HAP-1 (cell line): ENCODE data around the gene WRAP53.
"Not testable (repeated sequence)": the region's sequence is repeated elsewhere in the genome, so short reads cannot be mapped to it uniquely, and the experiment has no call there.

Source experiments
- DNase-seq, 2 experiments: peaks; one replicate each; pipeline ENCODE4 v3.0.0-alpha.2; 2016 to 2020; ENCODE audit warnings: low spot score in 2 of 2
- H3K27me3 ChIP-seq: fragments of 250-450 bp; sonication (Bioruptor Pico); 2 replicates; pipeline ENCODE4 v1.5.1; 2020; ENCODE audit warnings: low read depth, mild to moderate bottlenecking, moderate library complexity
- H3K36me3 ChIP-seq: fragments of 250-450 bp; sonication (Bioruptor Pico); replicated peaks from 2 replicates; pipeline ENCODE4 v1.5.1; 2020; ENCODE audit warnings: mild to moderate bottlenecking
- H3K4me1 ChIP-seq: fragments of 250-450 bp; sonication (Bioruptor Pico); 2 replicates; pipeline ENCODE4 v1.5.1; 2020; ENCODE audit warnings: mild to moderate bottlenecking
- H3K4me3 ChIP-seq: fragments of 250-450 bp; sonication (Bioruptor Pico); 2 replicates; pipeline ENCODE4 v1.5.1; 2020; ENCODE audit warnings: mild to moderate bottlenecking, moderate library complexity
- H3K9me3 ChIP-seq: fragments of 250-450 bp; sonication (Bioruptor Pico); 2 replicates; pipeline ENCODE4 v1.5.1; 2020; ENCODE audit warnings: mild to moderate bottlenecking, moderate library complexity
- in situ Hi-C: fragments of 300-500 bp; cut with MboI; formaldehyde crosslinking; loops from 3 replicates; pipeline ENCODE4 v1.14.3; 2020; ENCODE audit warnings: low sequenced_read_pairs, inconsistent platforms, mixed read lengths

The WRAP53 gene

DNA sequence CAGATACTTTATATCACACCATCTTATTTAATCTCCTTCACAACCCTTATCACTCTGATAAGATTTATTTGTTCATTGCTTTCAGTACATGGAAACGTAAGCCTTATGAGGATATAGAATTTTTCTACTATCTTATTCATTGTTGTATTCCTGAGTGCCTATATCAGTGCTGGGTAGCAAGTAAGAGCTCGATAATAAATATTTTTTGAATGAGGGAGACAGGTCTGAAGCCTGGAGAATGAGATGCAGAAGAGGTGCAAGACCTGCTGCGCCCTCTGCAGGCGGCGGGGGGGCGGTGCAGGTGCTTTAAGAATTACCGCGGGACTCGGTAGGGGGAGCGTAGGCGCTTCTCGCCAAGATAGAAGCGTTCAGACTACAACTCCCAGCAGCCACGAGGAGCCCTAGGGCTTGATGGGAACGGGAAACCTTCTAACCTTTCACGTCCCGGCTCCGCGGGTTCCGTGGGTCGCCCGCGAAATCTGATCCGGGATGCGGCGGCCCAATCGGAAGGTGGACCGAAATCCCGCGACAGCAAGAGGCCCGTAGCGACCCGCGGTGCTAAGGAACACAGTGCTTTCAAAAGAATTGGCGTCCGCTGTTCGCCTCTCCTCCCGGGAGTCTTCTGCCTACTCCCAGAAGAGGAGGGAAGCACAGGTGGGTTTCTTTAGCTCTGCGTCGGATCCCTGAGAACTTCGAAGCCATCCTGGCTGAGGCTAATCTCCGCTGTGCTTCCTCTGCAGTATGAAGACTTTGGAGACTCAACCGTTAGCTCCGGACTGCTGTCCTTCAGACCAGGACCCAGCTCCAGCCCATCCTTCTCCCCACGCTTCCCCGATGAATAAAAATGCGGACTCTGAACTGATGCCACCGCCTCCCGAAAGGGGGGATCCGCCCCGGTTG, at the start of gene WRAP53:
Gene WRAP53, plus strand, starts transcription at position 570 of the 900 bp plus-strand sequence. Its CDS starts 172 bp downstream, at position 742.
- H3K9me3 ChIP-seq, result no peaks in the 10 kb centered on the region
- in situ Hi-C loops, result no loop called here
- no peaks in the 10 kb centered on the region for H3K27me3 ChIP-seq
- H3K4me3 ChIP-seq, result peak within 1 kb of the TSS; percentile 84
- H3K4me1 ChIP-seq, result peaks cover 22% of the 10 kb centered on the region
- H3K36me3 ChIP-seq, result peaks cover 14% of the 10 kb centered on the region
- DNase-seq, result peak; percentile 97 to 99

DNA sequence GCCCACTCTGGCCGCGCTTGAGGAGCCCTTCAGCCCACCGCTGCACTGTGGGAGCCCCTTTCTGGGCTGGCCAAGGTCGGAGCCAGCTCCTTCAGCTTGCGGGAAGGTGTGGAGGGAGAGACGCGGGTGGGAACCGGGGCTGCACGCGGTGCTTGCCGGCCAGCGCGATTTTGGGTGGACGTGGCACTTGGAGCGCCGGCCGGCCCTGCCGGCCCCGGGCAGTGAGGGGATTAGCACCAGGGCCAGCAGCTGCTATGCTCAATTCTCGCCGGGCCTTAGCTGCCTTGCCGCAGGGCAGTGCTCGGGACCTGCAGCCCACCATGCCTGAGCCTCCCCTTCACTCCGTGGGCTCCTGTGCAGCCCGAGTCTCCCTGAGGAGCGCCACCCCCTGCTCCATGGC, 47.5 kb upstream of the WRAP53 start:
- Histone ChIP-seq H3K4me3 (no peak overlapping the region), H3K4me1 (no peaks in the 10 kb centered on the region), H3K9me3 (no peaks in the 10 kb centered on the region), H3K36me3 (no peaks in the 10 kb centered on the region), H3K27me3 (no peaks in the 10 kb centered on the region)
- in situ Hi-C loops, result no loop called here
- DNase-seq, result no peak

GRCh38 chr17:7641635-7642034, 46.6 kb upstream of the WRAP53 start:
- DNase-seq, in situ Hi-C loops, H3K9me3 ChIP-seq, H3K27me3 ChIP-seq, H3K36me3 ChIP-seq, H3K4me3 ChIP-seq, H3K4me1 ChIP-seq: not testable (repeated sequence)

- Histone ChIP-seq H3K4me3 (no peak overlapping the region), H3K9me3 (no peaks in the 10 kb centered on the region), H3K4me1 (no peaks in the 10 kb centered on the region), H3K27me3 (no peaks in the 10 kb centered on the region), H3K36me3 (no peaks in the 10 kb centered on the region)
- in situ Hi-C loops, result no loop called here
- DNase-seq, result no peak
Measured at GRCh38 chr17:7644775-7645174, 43.5 kb upstream of the WRAP53 start.

GRCh38 chr17:7646457-7646856, 41.8 kb upstream of the WRAP53 start:
- peaks cover 4% of the 10 kb centered on the region for H3K27me3 ChIP-seq
- no peak overlapping the region for H3K4me3 ChIP-seq
- no peak for DNase-seq
- in situ Hi-C loops, result no loop called here
- H3K36me3 ChIP-seq, result no peaks in the 10 kb centered on the region
- no peaks in the 10 kb centered on the region for H3K9me3 ChIP-seq
- peaks cover 6% of the 10 kb centered on the region for H3K4me1 ChIP-seq

GRCh38 chr17:7647018-7647417, 41.3 kb upstream of the WRAP53 start:
- H3K4me3 ChIP-seq, result no peak overlapping the region
- no peaks in the 10 kb centered on the region for H3K9me3 ChIP-seq
- peaks cover 6% of the 10 kb centered on the region for H3K4me1 ChIP-seq
- in situ Hi-C loops, result no loop called here
- no peak for DNase-seq
- H3K36me3 ChIP-seq, result no peaks in the 10 kb centered on the region
- peaks cover 8% of the 10 kb centered on the region for H3K27me3 ChIP-seq

DNA sequence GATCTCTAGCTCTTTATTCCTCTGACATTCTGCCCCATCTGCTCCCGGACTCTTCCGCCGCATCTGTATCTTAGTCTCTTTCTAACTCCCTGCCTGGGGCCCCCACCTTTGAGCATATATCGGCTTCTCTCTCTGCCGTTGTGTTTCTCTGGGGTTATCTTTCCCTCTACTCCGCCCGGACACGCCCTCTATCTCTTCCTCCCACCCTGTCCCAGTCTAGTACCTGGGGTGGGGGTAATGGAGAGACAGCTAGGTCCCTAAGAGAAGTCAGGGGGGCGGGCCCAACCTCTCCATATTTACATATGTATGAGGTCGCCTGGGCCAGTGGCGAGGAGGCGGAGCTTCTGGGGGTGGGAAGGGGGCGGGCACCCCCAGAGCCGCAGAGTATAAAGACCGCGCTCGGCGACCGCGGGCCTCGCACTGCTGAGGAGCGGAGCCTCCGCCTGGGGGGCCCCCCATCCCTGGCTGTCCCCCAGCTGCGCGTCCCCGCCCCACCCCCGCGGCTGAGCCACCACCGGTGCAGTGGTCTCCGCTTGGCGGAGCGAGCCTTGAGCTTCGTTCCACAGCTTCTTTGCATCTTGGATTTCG, 37.7 kb upstream of the WRAP53 start, which contains the start of gene ATP1B2:
Gene ATP1B2, plus strand, starts transcription at position 418 of the 588 bp plus-strand sequence. CDS start 593 bp downstream, outside the sequence.
- in situ Hi-C loops, result no loop called here
- DNase-seq, result peak; percentile 84 to 95

DNA sequence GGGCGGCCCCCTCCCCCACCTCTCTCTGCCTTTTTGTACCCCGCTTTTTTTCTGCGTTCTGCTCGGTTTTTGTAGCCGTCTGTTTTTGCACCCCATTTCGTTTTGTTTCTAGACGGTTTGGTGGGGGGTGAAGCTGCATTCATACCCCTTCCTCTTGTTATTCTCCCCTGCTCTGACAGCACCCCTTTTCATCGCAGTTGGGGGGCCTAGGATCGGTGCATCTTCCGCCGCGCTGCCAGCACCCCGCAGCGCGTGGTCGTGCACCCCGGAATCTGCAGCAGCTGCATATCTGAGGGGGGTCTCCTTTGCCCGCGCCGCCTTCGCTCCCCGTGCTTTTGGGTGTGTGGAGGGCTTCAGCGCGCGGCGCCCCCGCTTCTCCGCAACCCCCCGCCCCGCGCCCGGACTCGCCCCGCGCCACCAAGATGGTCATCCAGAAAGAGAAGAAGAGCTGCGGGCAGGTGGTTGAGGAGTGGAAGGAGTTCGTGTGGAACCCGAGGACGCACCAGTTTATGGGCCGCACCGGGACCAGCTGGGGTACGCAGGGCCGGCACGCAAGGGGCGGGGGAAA, 37.1 kb upstream of the WRAP53 start:
- no peaks in the 10 kb centered on the region for H3K9me3 ChIP-seq
- DNase-seq, result peak in 1 of 2 experiments; percentile 24
- peak overlapping the region; percentile 36 for H3K4me3 ChIP-seq
- H3K4me1 ChIP-seq, result peaks cover 6% of the 10 kb centered on the region
- H3K27me3 ChIP-seq, result peaks cover 12% of the 10 kb centered on the region
- no peaks in the 10 kb centered on the region for H3K36me3 ChIP-seq
- in situ Hi-C loops, result no loop called here

More for the DNA sequence above, 37.7 kb upstream of the WRAP53 start, which contains the start of gene ATP1B2:
- peak within 1 kb of the TSS; percentile 36 for H3K4me3 ChIP-seq
- H3K4me1 ChIP-seq, result peaks cover 6% of the 10 kb centered on the region
- H3K9me3 ChIP-seq, result no peaks in the 10 kb centered on the region
- H3K27me3 ChIP-seq, result peaks cover 12% of the 10 kb centered on the region
- no peaks in the 10 kb centered on the region for H3K36me3 ChIP-seq

- H3K36me3 ChIP-seq, result no peaks in the 10 kb centered on the region
- peak overlapping the region; percentile 36 for H3K4me3 ChIP-seq
- peaks cover 6% of the 10 kb centered on the region for H3K4me1 ChIP-seq
- no peaks in the 10 kb centered on the region for H3K9me3 ChIP-seq
- H3K27me3 ChIP-seq, result peaks cover 12% of the 10 kb centered on the region
- in situ Hi-C loops, result no loop called here
- DNase-seq, result peak in 1 of 2 experiments; percentile 32
Measured at GRCh38 chr17:7651665-7652387, 36.5 kb upstream of the WRAP53 start.

DNA sequence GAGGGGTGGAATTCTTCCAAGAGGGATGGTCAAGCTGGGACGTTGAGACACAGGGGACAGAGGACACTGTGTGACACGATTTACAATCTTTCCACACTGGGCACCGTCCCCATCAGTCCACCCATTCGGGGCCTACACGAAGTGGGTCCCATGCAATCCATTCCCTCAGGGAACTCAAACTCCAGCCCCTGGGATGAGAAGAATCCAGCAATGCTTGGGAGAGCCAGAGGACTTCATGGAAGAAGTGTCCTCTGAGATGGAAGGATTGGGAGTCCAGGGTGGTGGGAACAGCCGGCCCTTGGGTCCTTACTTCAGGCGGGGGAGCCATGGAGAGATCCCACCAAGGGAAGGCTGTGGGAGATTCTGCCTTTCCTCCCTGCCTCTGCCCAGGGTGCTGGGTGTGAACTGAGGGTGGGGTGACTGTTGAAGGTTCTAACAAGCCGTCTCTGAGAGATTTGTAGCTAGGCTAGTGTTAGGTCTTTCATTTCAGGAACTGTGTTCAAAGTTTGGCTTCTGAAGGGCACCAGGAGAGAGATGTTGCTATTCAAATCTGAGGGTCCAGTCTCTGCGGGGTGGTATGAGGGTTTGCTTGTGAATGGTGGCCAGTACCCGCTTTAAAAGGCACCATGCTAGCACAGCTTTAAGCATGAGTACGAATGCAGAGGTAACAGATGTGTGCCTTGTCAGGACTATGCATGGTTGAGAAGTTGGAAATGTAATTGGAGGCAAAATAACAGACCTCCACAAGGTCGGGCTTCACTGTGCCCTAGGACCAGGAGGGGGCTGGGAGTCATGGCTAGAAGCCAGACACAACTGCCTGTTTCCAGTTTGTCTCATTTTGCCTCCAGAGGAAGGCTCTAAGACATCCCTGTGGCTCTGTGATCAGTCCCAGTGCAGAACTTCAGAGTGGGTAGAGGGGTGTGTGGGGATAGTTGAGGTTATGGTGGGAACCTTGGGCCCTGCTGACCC, 35.6 kb upstream of the WRAP53 start:
- Histone ChIP-seq H3K9me3 (no peaks in the 10 kb centered on the region), H3K36me3 (no peaks in the 10 kb centered on the region), H3K4me3 (no peak overlapping the region; the same call in 1 of the 2 replicates), H3K4me1 (peaks cover 12% of the 10 kb centered on the region), H3K27me3 (peaks cover 12% of the 10 kb centered on the region)
- no peak for DNase-seq
- in situ Hi-C loops, result no loop called here

DNA sequence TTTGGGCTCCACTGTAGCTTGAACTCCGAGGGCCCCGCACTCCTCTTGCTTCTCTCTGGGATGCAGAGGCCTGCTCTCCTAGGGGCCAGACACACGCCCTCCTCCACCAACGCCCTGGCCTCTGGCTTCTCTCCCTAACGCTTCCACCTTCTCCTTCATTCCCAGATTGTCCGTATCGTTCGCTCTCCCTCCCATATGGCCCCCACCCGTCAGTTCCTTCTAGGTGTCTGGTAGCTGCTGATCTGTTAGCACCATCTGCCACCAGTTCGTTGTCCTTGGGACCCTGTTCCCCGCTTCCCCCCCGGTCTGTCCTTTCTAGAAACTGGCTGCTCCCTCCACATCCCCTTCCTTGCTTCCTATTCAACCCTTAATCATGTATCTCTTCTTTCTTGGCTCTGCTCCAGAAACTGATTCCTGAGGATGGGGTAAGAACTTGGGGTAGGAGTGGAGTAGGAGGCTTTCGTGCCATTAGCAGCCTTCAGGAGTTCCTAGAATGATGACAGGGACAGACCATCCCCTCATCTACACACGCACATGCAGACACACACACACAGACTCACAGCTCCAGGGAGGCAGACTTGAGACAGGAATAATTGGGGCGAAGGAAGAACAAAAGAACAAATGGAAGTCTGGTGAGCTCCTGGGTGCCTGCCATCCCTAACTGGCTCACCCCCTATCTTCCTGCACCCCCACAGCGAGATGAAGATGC, 33.3 kb upstream of the WRAP53 start:
- peaks cover 12% of the 10 kb centered on the region for H3K4me1 ChIP-seq
- H3K27me3 ChIP-seq, result peaks cover 12% of the 10 kb centered on the region
- H3K4me3 ChIP-seq, result no peak overlapping the region
- no peaks in the 10 kb centered on the region for H3K36me3 ChIP-seq
- no peaks in the 10 kb centered on the region for H3K9me3 ChIP-seq
- in situ Hi-C loops, result no loop called here
- DNase-seq, result no peak

- Histone ChIP-seq H3K27me3 (peaks cover 12% of the 10 kb centered on the region), H3K9me3 (no peaks in the 10 kb centered on the region), H3K4me1 (peaks cover 6% of the 10 kb centered on the region), H3K36me3 (no peaks in the 10 kb centered on the region), H3K4me3 (no peak overlapping the region)
- in situ Hi-C loops, result no loop called here
- no peak for DNase-seq
Measured at GRCh38 chr17:7655541-7655840, 32.8 kb upstream of the WRAP53 start.
